Keratinocyte (primary cell): ENCODE data around the gene VPS41. TPM values are rescaled to one million over a fixed set of nuclear protein-coding genes. Genes with fewer than 3 reads are reported as not detected.

ENCODE experiments used
- DNase-seq: peaks from one replicate; pipeline ENCODE4 v3.0.0-alpha.2; 2011; ENCODE audit warnings: low read depth, missing footprints, low spot score
- FAIRE-seq: peaks from 2 replicates; lab custom pipeline; 2011; peaks lifted over from hg19 to GRCh38; lab: Jason Lieb, UNC
- H2AFZ ChIP-seq: 2 replicates; pipeline ENCODE4 v1.6.0; 2012; ENCODE audit warnings: low read length, control low read depth, inconsistent platforms; ENCODE audit not compliant: control insufficient read depth
- H3K27ac ChIP-seq: 2 replicates; pipeline ENCODE4 v1.5.1; 2011; ENCODE audit warnings: low read length; ENCODE audit not compliant: control insufficient read depth, insufficient read depth
- H3K27me3 ChIP-seq: 3 replicates; pipeline ENCODE4 v1.6.0; 2011; ENCODE audit warnings: low read length; ENCODE audit not compliant: control insufficient read depth, insufficient read depth; ENCODE audit errors: extremely low read depth
- H3K36me3 ChIP-seq, 2 experiments: 2 replicates in 1 of 2; 3 replicates in 1 of 2; pipeline ENCODE4 v1.5.1; 2011; ENCODE audit warnings: low read length in 2 of 2, mild to moderate bottlenecking in 1 of 2; ENCODE audit not compliant: control insufficient read depth in 2 of 2, insufficient read depth in 2 of 2; ENCODE audit errors: extremely low read depth in 1 of 2
- H3K4me1 ChIP-seq: 3 replicates; pipeline ENCODE4 v1.5.1; 2011; ENCODE audit warnings: low read length; ENCODE audit not compliant: control insufficient read depth, insufficient read depth; ENCODE audit errors: extremely low read depth
- H3K4me2 ChIP-seq: 3 replicates; pipeline ENCODE4 v1.6.0; 2011; ENCODE audit warnings: low read depth, low read length; ENCODE audit not compliant: control insufficient read depth, insufficient read depth; ENCODE audit errors: extremely low read depth
- H3K4me3 ChIP-seq, 3 experiments: fragments of 200-600 bp in 1 of 3; sonication (generic) in 1 of 3; 2 replicates in 2 of 3; 3 replicates in 1 of 3; pipeline ENCODE4 v1.5.1; 2011 to 2016; ENCODE audit warnings: low read length in 3 of 3, mild to moderate bottlenecking in 3 of 3, control low read depth in 2 of 3, inconsistent platforms in 1 of 3, low read depth in 1 of 3, mixed read lengths in 1 of 3, mixed run types in 1 of 3, moderate library complexity in 1 of 3; ENCODE audit not compliant: control insufficient read depth in 2 of 3, insufficient read depth in 2 of 3; ENCODE audit errors: extremely low read depth in 1 of 3
- H3K79me2 ChIP-seq: 2 replicates; pipeline ENCODE4 v1.6.0; 2012; ENCODE audit warnings: low read length; ENCODE audit not compliant: control insufficient read depth, insufficient read depth
- H3K9ac ChIP-seq: 3 replicates; pipeline ENCODE4 v1.6.0; 2011; ENCODE audit warnings: low read length; ENCODE audit not compliant: control insufficient read depth, insufficient read depth; ENCODE audit errors: extremely low read depth
- H3K9me1 ChIP-seq: 3 replicates; pipeline ENCODE4 v1.6.0; 2011; ENCODE audit warnings: low read length; ENCODE audit not compliant: control insufficient read depth, insufficient read depth; ENCODE audit errors: extremely low read depth
- H3K9me3 ChIP-seq: 2 replicates; pipeline ENCODE4 v1.5.1; 2012; ENCODE audit warnings: low read depth, low read length; ENCODE audit not compliant: control insufficient read depth
- H4K20me1 ChIP-seq: 3 replicates; pipeline ENCODE4 v1.6.0; 2011; ENCODE audit warnings: low read length; ENCODE audit not compliant: control insufficient read depth, insufficient read depth; ENCODE audit errors: extremely low read depth
- CTCF ChIP-seq, 3 experiments: IDR thresholded peaks in 1 of 3; conservative IDR thresholded peaks in 1 of 3; optimal IDR thresholded peaks in 1 of 3; 2 replicates in 2 of 3; 3 replicates in 1 of 3; pipeline versions ENCODE3 to v1.5.1; 2011; ENCODE audit warnings: low read length in 3 of 3, mild to moderate bottlenecking in 3 of 3, moderate library complexity in 2 of 3, control low read depth in 1 of 3, inconsistent platforms in 1 of 3; ENCODE audit not compliant: insufficient read depth in 2 of 3; ENCODE audit errors: extremely low read depth in 1 of 3
- EZH2 ChIP-seq: IDR thresholded peaks from one replicate; pipeline ENCODE4 v1.6.1; 2012; ENCODE audit warnings: inconsistent platforms, mild to moderate bottlenecking, low read length, moderate library complexity
- dilution Hi-C: fragments of 300-500 bp; cut with MboI; formaldehyde crosslinking; loops from one replicate; pipeline ENCODE4 v1.7.0; 2020; ENCODE audit warnings: low sequenced_read_pairs; ENCODE audit not compliant: extremely low pct_ligation_motif_present
- polyA plus RNA-seq, 5 experiments: library from polyadenylated mRNA; depleted of rRNA in 3 of 5; stranded (reverse) in 3 of 5; stranded (forward) in 1 of 5; unstranded in 1 of 5; fragments of >200 nt; gene quantifications; 1 replicate in 1 of 5; 2 replicates in 3 of 5; 3 replicates in 1 of 5; pipeline versions ENCODE4 v1.2.1 to v1.2.3, GENCODE V29; 2011 to 2012; ENCODE audit warnings: missing spikeins in 2 of 5, low read depth in 1 of 5, low replicate concordance in 1 of 5

Gene VPS41
- polyA plus RNA-seq, 1 donor (not counting 4 experiments of a cell fraction or from before 2014, with no cell fraction given): 38.1 TPM

DNA sequence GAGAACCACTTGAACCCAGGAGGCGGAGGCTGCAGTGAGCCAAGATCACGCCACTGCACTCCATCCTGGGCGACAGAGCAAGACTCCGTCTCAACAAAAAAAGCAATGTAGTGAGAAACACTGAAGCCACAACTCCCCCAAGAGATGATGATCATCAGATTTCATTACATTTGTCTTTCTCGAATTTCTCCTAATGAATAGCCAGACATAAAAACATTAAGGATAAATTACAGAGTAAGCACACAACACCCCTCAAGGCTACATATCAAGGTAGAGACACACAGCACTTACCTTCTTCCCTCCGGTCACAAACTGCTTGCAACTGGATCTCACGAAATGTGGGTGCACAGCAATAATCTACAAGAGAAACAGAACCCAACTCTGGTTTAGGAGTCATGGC lies 91.5 kb downstream of the VPS41 start:
- Histone ChIP-seq H3K36me3 (peaks cover 0 to 2% of the 10 kb centered on the region in 2 experiments), H3K4me1 (no peaks in the 10 kb centered on the region), H3K27me3 (no peaks in the 10 kb centered on the region), H3K27ac (no peak overlapping the region), H3K9ac (no peak overlapping the region), H3K79me2 (no peaks in the 10 kb centered on the region), H2AFZ (no peak overlapping the region), H3K9me1 (no peaks in the 10 kb centered on the region), H3K9me3 (no peaks in the 10 kb centered on the region), H3K4me3 (no peak overlapping the region), H4K20me1 (no peaks in the 10 kb centered on the region), H3K4me2 (no peak overlapping the region)
- dilution Hi-C loops: no loop called here
- no peak for FAIRE-seq
- TF ChIP-seq EZH2 (no peak), CTCF (optimal IDR thresholded peaks at IDR 0.05 in 1 of 3, IDR thresholded peaks at IDR 0.05 in 1 of 3, conservative IDR thresholded peaks at IDR 0.05 in 1 of 3; ENCODE audit: extremely low read depth in 1 of 3, insufficient read depth in 2 of 3, low read length in 3 of 3) (no peak)
- DNase-seq: no peak

- dilution Hi-C loops: no loop called here
- Histone ChIP-seq H3K4me1 (no peaks in the 10 kb centered on the region), H4K20me1 (no peaks in the 10 kb centered on the region), H3K36me3 (peaks cover 0 to 2% of the 10 kb centered on the region in 2 experiments), H3K9me3 (no peaks in the 10 kb centered on the region), H3K4me2 (no peak overlapping the region), H3K27me3 (no peaks in the 10 kb centered on the region), H3K79me2 (no peaks in the 10 kb centered on the region), H3K4me3 (no peak overlapping the region), H3K27ac (no peak overlapping the region), H2AFZ (no peak overlapping the region), H3K9me1 (no peaks in the 10 kb centered on the region), H3K9ac (no peak overlapping the region)
- no peak for TF ChIP-seq EZH2
- TF ChIP-seq CTCF (optimal IDR thresholded peaks at IDR 0.05 in 1 of 3, IDR thresholded peaks at IDR 0.05 in 1 of 3, conservative IDR thresholded peaks at IDR 0.05 in 1 of 3; ENCODE audit: extremely low read depth in 1 of 3, insufficient read depth in 2 of 3, low read length in 3 of 3): no peak
- DNase-seq (no peak), FAIRE-seq (no peak)
These were observed 95.2 kb downstream of the VPS41 start for GRCh38 chr7:38813768-38814167.
